HCT116 (cell line): ENCODE measurements around the gene ERGIC1. TPM values are rescaled to one million over a fixed set of nuclear protein-coding genes. Genes with fewer than 3 reads are reported as not detected.

ENCODE experiments used
- ATAC-seq: fragments of 200-7000 bp; cut with Tn5 transposase; 2 replicates; pipeline ENCODE4 v1.9.1; 2020; ENCODE audit warnings: mild to moderate bottlenecking, moderate library complexity
- BruUV-seq: library from RNA; stranded (reverse); fragments of 400-500 nt; replicated peaks from 2 replicates; lab custom pipeline; 2021; lab: Mats Ljungman, UMichigan
- CTCF ChIA-PET: fragments of 300-600 bp; sonication (Branson Sonifier 250); formaldehyde crosslinking; loops from one replicate; lab custom pipeline; 2021; ENCODE audit warnings: antibody characterized with exemption; lab: Charles Lee
- POLR2A ChIA-PET: fragments of 300-600, 350-600 bp; sonication (Branson Sonifier 250); formaldehyde crosslinking; loops from one replicate; lab custom pipeline; 2021; ENCODE audit warnings: antibody characterized with exemption; lab: Charles Lee
- RAD21 ChIA-PET, 2 experiments: fragments of 300-600 bp; sonication (Branson Sonifier 250); formaldehyde crosslinking; loops; one replicate each; lab custom pipeline; 2023; ENCODE audit warnings: low total read pairs in 2 of 2; ENCODE audit not compliant: uncharacterized antibody in 2 of 2, unreplicated experiment in 2 of 2, low non-redundant PET in 1 of 2; lab: Charles Lee
- DNase-seq: peaks from one replicate; pipeline ENCODE4 v3.0.0-alpha.2; 2010; ENCODE audit warnings: low read depth, low spot score
- H2AFZ ChIP-seq: fragments of 200-600 bp; shearing (Covaris generic), sonication (generic); 2 replicates; pipeline ENCODE4 v1.6.1; 2017; ENCODE audit warnings: low read depth, mixed run types, mixed read lengths, antibody characterized with exemption, low read length; ENCODE audit not compliant: poor library complexity, severe bottlenecking
- H3K27ac ChIP-seq: 2 replicates; pipeline ENCODE4 v1.5.1; 2012; ENCODE audit warnings: low read depth, low read length
- H3K27me3 ChIP-seq: fragments of 200-600 bp; sonication (generic); 2 replicates; pipeline ENCODE4 v1.6.1; 2016; ENCODE audit warnings: mixed run types, low read length, mixed read lengths; ENCODE audit not compliant: insufficient read depth
- H3K36me3 ChIP-seq, 2 experiments: fragments of 200-500 bp in 1 of 2; fragments of 200-600 bp in 1 of 2; sonication (Bioruptor generic) in 1 of 2; sonication (generic) in 1 of 2; 2 replicates each; pipeline versions ENCODE4 v1.5.1 to v1.6.1; 2014 to 2016; ENCODE audit warnings: low read length in 2 of 2, inconsistent platforms in 1 of 2, mixed read lengths in 1 of 2, mixed run types in 1 of 2; ENCODE audit not compliant: insufficient read depth in 2 of 2, control insufficient read depth in 1 of 2
- H3K4me1 ChIP-seq, 2 experiments: fragments of 200-600 bp in 1 of 2; sonication (generic) in 1 of 2; 2 replicates each; pipeline versions ENCODE4 v1.5.1 to v1.6.1; 2012 to 2017; ENCODE audit warnings: low read length in 2 of 2, inconsistent platforms in 1 of 2, mild to moderate bottlenecking in 1 of 2, mixed read lengths in 1 of 2, mixed run types in 1 of 2, moderate library complexity in 1 of 2; ENCODE audit not compliant: insufficient read depth in 2 of 2, control insufficient read depth in 1 of 2
- H3K4me2 ChIP-seq: fragments of 200-600 bp; sonication (generic); 2 replicates; pipeline ENCODE4 v1.6.1; 2017; ENCODE audit warnings: mixed run types, low read length, mixed read lengths
- H3K4me3 ChIP-seq, 2 experiments: fragments of 200-600 bp in 1 of 2; sonication (generic) in 1 of 2; replicated peaks in 1 of 2; 2 replicates each; pipeline ENCODE4 v1.5.1; 2011 to 2016; ENCODE audit warnings: low read length in 2 of 2, control low read depth in 1 of 2, low read depth in 1 of 2, mild to moderate bottlenecking in 1 of 2, mixed read lengths in 1 of 2, mixed run types in 1 of 2
- H3K79me2 ChIP-seq: fragments of 200-600 bp; sonication (generic); 2 replicates; pipeline ENCODE4 v1.6.1; 2017; ENCODE audit warnings: mild to moderate bottlenecking, mixed run types, low read length, moderate library complexity, mixed read lengths; ENCODE audit not compliant: insufficient read depth
- H3K9ac ChIP-seq: fragments of 200-600 bp; sonication (generic); 2 replicates; pipeline ENCODE4 v1.6.1; 2016; ENCODE audit warnings: low read length, mixed read lengths
- H3K9me2 ChIP-seq: fragments of 200-600 bp; sonication (generic), shearing (Covaris generic); 2 replicates; pipeline ENCODE4 v1.6.1; 2017; ENCODE audit warnings: mixed run types, mild to moderate bottlenecking, moderate library complexity; ENCODE audit not compliant: insufficient read depth
- H3K9me3 ChIP-seq, 2 experiments: fragments of 200-500 bp in 1 of 2; fragments of 200-600 bp in 1 of 2; sonication (Bioruptor generic) in 1 of 2; sonication (generic) in 1 of 2; 2 replicates each; pipeline ENCODE4 v1.6.1; 2014 to 2017; ENCODE audit warnings: low read length in 2 of 2, mixed read lengths in 2 of 2, inconsistent platforms in 1 of 2, low read depth in 1 of 2, mild to moderate bottlenecking in 1 of 2, mixed run types in 1 of 2, moderate library complexity in 1 of 2; ENCODE audit not compliant: control insufficient read depth in 1 of 2, insufficient read depth in 1 of 2
- H4K20me1 ChIP-seq: fragments of 200-600 bp; sonication (generic), shearing (Covaris generic); 2 replicates; pipeline ENCODE4 v1.6.1; 2017; ENCODE audit warnings: mixed run types, mild to moderate bottlenecking, moderate library complexity; ENCODE audit not compliant: insufficient read depth
- CBX3 ChIP-seq: IDR thresholded peaks from 2 replicates; pipeline ENCODE4 v1.6.1; 2012; ENCODE audit warnings: low read depth
- CEBPB ChIP-seq: IDR thresholded peaks from 2 replicates; pipeline ENCODE4 v1.6.1; 2012; ENCODE audit warnings: low read depth
- EGR1 ChIP-seq: IDR thresholded peaks from 2 replicates; pipeline ENCODE4 v1.6.1; 2012; ENCODE audit warnings: low read depth
- ELF1 ChIP-seq: IDR thresholded peaks from 2 replicates; pipeline ENCODE4 v1.6.1; 2012; ENCODE audit warnings: low read depth, borderline replicate concordance
- EZH2 ChIP-seq: fragments of 200-600 bp; sonication (generic); IDR thresholded peaks from 2 replicates; pipeline ENCODE4 v1.6.1; 2017; ENCODE audit warnings: antibody characterized with exemption, mixed run types
- EZH2phosphoT487 ChIP-seq: fragments of 200-600 bp; IDR thresholded peaks from 2 replicates; pipeline ENCODE4 v1.6.1; 2018; ENCODE audit warnings: antibody characterized with exemption, borderline replicate concordance
- FOSL1 ChIP-seq: IDR thresholded peaks from 2 replicates; pipeline ENCODE4 v1.6.1; 2012; ENCODE audit warnings: low read depth
- JUND ChIP-seq: IDR thresholded peaks from 2 replicates; pipeline ENCODE4 v1.6.1; 2012
- RAD21 ChIP-seq: IDR thresholded peaks from 2 replicates; pipeline ENCODE4 v1.6.1; 2012; ENCODE audit warnings: low read depth, mild to moderate bottlenecking
- SIN3A ChIP-seq: IDR thresholded peaks from 2 replicates; pipeline ENCODE4 v1.6.1; 2012; ENCODE audit warnings: low read depth
- SP1 ChIP-seq: IDR thresholded peaks from 2 replicates; pipeline ENCODE4 v1.6.1; 2012; ENCODE audit warnings: low read depth
- TCF7L2 ChIP-seq: IDR thresholded peaks from 2 replicates; pipeline ENCODE4 v1.7.0; 2011; ENCODE audit warnings: borderline replicate concordance, inconsistent platforms; ENCODE audit not compliant: insufficient read depth, insufficient read length; ENCODE audit errors: extremely low read depth
- YY1 ChIP-seq: IDR thresholded peaks from 2 replicates; pipeline ENCODE4 v1.6.1; 2011; ENCODE audit warnings: low read length, low read depth, moderate library complexity, mild to moderate bottlenecking; ENCODE audit not compliant: insufficient replicate concordance; ENCODE audit errors: extremely low read depth
- ZFX ChIP-seq: fragments of 450-650 bp; IDR thresholded peaks from 2 replicates; pipeline ENCODE4 v1.6.1; 2017
- intact Hi-C: fragments of 100-400 bp; cut with micrococcal nuclease; formaldehyde crosslinking; loops from 2 replicates; pipeline ENCODE4 v1.10.0; 2022
- total RNA-seq: library from RNA; stranded (reverse); gene quantifications from one replicate; pipeline ENCODE4 v1.2.1, GENCODE V29; 2021; ENCODE audit not compliant: unreplicated experiment
- TF ChIP-seq, protein P1 (sequence below): IDR thresholded peaks from 2 replicates; pipeline ENCODE4 v1.6.1; 2011; ENCODE audit warnings: mild to moderate bottlenecking, low read length, moderate library complexity; ENCODE audit not compliant: insufficient replicate concordance; ENCODE audit errors: extremely low read depth
- TF ChIP-seq, protein P2 (sequence below): IDR thresholded peaks from 2 replicates; pipeline ENCODE4 v1.6.1; 2012
- TF ChIP-seq, protein P3 (sequence below), 3 experiments: fragments of 200-600 bp in 1 of 3; sonication (generic) in 1 of 3; IDR thresholded peaks in 2 of 3; conservative IDR thresholded peaks in 1 of 3; 2 replicates each; pipeline ENCODE4 v1.5.1; 2012 to 2017; ENCODE audit warnings: low read depth in 2 of 3, low read length in 2 of 3, antibody characterized with exemption in 1 of 3, borderline replicate concordance in 1 of 3, control low read depth in 1 of 3, mild to moderate bottlenecking in 1 of 3, mixed read lengths in 1 of 3, mixed run types in 1 of 3, moderate library complexity in 1 of 3; ENCODE audit not compliant: insufficient read depth in 1 of 3

ERGIC1 gene
- total RNA-seq, 1 experiment from 2014 or later: 73.3 TPM

DNA sequence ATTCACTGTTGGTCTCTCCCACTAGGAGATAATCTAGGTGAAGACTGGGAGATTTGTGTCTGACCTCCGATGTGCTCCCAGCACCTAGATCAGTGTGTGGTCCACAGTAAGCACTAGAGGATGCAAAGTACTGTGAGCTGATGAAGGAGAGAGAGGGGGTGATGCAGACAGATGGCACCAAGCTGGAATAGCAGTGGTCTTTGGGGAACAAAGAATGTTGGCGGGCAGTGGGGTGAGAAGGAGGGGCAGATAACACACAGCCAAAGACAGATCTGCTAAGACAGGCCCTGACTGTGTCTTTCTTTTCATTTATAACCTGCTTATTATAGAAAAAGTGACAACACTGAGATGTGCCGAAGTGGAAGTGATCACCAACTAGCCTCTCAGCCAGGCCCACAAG lies 37.5 kb downstream of the ERGIC1 start:
- intact Hi-C loops: no loop called here
- BruUV-seq: no TSS peak
- no peak overlapping the region for H3K4me2 ChIP-seq
- no peak overlapping the region for H2AFZ ChIP-seq
- H3K9me3 ChIP-seq: no peaks in the 10 kb centered on the region
- H3K36me3 ChIP-seq: no peaks in the 10 kb centered on the region
- RAD21 ChIA-PET: no interaction called here
- H3K4me3 ChIP-seq: no peak overlapping the region
- no peak overlapping the region for H3K9ac ChIP-seq
- H3K9me2 ChIP-seq: no peaks in the 10 kb centered on the region
- TF ChIP-seq RAD21 (no peak), ZFX (no peak), SIN3A (no peak), CBX3 (no peak), TCF7L2 (no peak), YY1 (no peak), SP1 (no peak), FOSL1 (no peak), ELF1 (no peak), CEBPB (no peak), EGR1 (no peak), EZH2 (no peak), JUND (no peak), EZH2phosphoT487 (no peak)
- TF ChIP-seq, protein P1, sequence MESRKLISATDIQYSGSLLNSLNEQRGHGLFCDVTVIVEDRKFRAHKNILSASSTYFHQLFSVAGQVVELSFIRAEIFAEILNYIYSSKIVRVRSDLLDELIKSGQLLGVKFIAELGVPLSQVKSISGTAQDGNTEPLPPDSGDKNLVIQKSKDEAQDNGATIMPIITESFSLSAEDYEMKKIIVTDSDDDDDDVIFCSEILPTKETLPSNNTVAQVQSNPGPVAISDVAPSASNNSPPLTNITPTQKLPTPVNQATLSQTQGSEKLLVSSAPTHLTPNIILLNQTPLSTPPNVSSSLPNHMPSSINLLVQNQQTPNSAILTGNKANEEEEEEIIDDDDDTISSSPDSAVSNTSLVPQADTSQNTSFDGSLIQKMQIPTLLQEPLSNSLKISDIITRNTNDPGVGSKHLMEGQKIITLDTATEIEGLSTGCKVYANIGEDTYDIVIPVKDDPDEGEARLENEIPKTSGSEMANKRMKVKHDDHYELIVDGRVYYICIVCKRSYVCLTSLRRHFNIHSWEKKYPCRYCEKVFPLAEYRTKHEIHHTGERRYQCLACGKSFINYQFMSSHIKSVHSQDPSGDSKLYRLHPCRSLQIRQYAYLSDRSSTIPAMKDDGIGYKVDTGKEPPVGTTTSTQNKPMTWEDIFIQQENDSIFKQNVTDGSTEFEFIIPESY: no peak
- TF ChIP-seq, protein P2, sequence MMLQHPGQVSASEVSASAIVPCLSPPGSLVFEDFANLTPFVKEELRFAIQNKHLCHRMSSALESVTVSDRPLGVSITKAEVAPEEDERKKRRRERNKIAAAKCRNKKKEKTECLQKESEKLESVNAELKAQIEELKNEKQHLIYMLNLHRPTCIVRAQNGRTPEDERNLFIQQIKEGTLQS: no peak
- TF ChIP-seq, protein P3, sequence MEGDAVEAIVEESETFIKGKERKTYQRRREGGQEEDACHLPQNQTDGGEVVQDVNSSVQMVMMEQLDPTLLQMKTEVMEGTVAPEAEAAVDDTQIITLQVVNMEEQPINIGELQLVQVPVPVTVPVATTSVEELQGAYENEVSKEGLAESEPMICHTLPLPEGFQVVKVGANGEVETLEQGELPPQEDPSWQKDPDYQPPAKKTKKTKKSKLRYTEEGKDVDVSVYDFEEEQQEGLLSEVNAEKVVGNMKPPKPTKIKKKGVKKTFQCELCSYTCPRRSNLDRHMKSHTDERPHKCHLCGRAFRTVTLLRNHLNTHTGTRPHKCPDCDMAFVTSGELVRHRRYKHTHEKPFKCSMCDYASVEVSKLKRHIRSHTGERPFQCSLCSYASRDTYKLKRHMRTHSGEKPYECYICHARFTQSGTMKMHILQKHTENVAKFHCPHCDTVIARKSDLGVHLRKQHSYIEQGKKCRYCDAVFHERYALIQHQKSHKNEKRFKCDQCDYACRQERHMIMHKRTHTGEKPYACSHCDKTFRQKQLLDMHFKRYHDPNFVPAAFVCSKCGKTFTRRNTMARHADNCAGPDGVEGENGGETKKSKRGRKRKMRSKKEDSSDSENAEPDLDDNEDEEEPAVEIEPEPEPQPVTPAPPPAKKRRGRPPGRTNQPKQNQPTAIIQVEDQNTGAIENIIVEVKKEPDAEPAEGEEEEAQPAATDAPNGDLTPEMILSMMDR (IDR thresholded peaks at IDR 0.05 in 2 of 3, conservative IDR thresholded peaks at IDR 0.05 in 1 of 3; ENCODE audit: borderline replicate concordance in 1 of 3, insufficient read depth in 1 of 3, low read depth in 2 of 3, low read length in 2 of 3): no peak
- TF ChIP-seq, all 23 proteins: peak for 0
- Histone ChIP-seq H3K27ac (no peak overlapping the region), H3K27me3 (no peaks in the 10 kb centered on the region), H3K4me1 (peaks cover 39 to 42% of the 10 kb centered on the region in 2 experiments), H3K79me2 (peaks cover 3% of the 10 kb centered on the region; the same call in 1 of the 2 replicates), H4K20me1 (no peaks in the 10 kb centered on the region)
- ChIA-PET POLR2A (no interaction called here), CTCF (no interaction called here)
- no peak for ATAC-seq
- DNase-seq: no peak
